Measurements from ENCODE around the gene IFT43.

IFT43 gene

GRCh38 chr14:75985618-75986438 lies at the start of gene IFT43:
Gene IFT43 (plus strand): TSS chr14:75985763. CDS start chr14:75985787, 24 bp downstream.
- DNase-seq = peak; percentile 70 to 73

- no peak for DNase-seq
Measured at GRCh38 chr14:75939200-75939599, 46.4 kb upstream of the IFT43 start.

GRCh38 chr14:75941030-75941429 lies 44.5 kb upstream of the IFT43 start:
- no peak for DNase-seq

GRCh38 chr14:75944607-75945241 lies 40.8 kb upstream of the IFT43 start:
- no peak for DNase-seq

GRCh38 chr14:75946785-75947184 lies 38.8 kb upstream of the IFT43 start:
- no peak for DNase-seq

- no peak for DNase-seq
Measured at GRCh38 chr14:75952489-75952888, 33.1 kb upstream of the IFT43 start.

GRCh38 chr14:75959031-75959430 lies 26.5 kb upstream of the IFT43 start:
- no peak for DNase-seq

GRCh38 chr14:75960231-75960630 lies 25.3 kb upstream of the IFT43 start:
- no peak for DNase-seq

GRCh38 chr14:75961662-75962061 lies 23.9 kb upstream of the IFT43 start:
- DNase-seq = no peak

- no peak for DNase-seq
Measured at GRCh38 chr14:75967866-75968265, 17.7 kb upstream of the IFT43 start.

- no peak for DNase-seq
Measured at GRCh38 chr14:75968456-75968855, 17.1 kb upstream of the IFT43 start.

GRCh38 chr14:75969126-75969525 lies 16.4 kb upstream of the IFT43 start:
- DNase-seq = peak in 1 of 2 experiments; percentile 8

- DNase-seq = no peak
Measured at GRCh38 chr14:75969891-75970290, 15.7 kb upstream of the IFT43 start.

- DNase-seq = no peak
Measured at GRCh38 chr14:75970989-75971388, 14.6 kb upstream of the IFT43 start.

GRCh38 chr14:75971509-75971908 lies 14.1 kb upstream of the IFT43 start:
- DNase-seq = peak in 1 of 2 experiments; percentile 40

GRCh38 chr14:75972801-75973421 lies 12.7 kb upstream of the IFT43 start:
- no peak for DNase-seq

- DNase-seq = no peak
Measured at GRCh38 chr14:75976826-75977581, 8.6 kb upstream of the IFT43 start.

- no peak for DNase-seq
Measured at GRCh38 chr14:75977582-75977943, 8.0 kb upstream of the IFT43 start.

- DNase-seq = no peak
Measured at GRCh38 chr14:75978249-75978731, 7.3 kb upstream of the IFT43 start.

GRCh38 chr14:75979071-75979571 lies 6.4 kb upstream of the IFT43 start:
- DNase-seq = no peak

GRCh38 chr14:75979648-75980565 lies 5.7 kb upstream of the IFT43 start:
- DNase-seq = no peak

GRCh38 chr14:75980856-75981255 lies 4.7 kb upstream of the IFT43 start:
- DNase-seq = no peak
